HG03066 (cell line): ENCODE data around the gene SMIM44.

Experiments
- ATAC-seq: cut with Tn5 transposase; IDR thresholded peaks from one replicate; pipeline ENCODE4 v1.9.1; 2021; ENCODE audit warnings: low read depth; ENCODE audit not compliant: unreplicated experiment

The SMIM44 gene

DNA sequence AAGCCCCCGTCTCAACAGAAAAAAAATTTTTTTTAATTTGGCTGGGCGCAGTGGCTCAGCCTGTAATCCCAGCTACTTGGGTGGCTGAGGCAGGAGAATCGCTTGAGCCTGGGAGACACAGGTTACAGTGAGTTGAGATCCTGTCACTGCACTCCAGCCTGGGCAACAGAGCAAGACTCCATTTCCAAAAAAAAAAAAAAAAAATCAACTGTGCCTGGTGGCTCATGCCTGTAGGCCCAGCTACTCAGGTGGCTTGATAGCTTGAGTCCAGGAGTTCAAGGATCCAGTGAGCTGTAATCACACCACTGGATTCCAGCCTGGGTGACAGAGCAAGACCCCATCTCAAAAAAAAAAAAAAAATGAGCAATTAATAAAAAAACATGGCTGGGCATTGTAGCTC is 18.5 kb upstream of the SMIM44 start:
- ATAC-seq = no peak

GRCh38 chr19:3500429-3501101 is 17.3 kb upstream of the SMIM44 start, which contains the start of gene DOHH:
TSS of gene DOHH (minus strand) at chr19:3500674. CDS start at chr19:3496814, 3,860 bp downstream.
- peak; percentile 83 for ATAC-seq

DNA sequence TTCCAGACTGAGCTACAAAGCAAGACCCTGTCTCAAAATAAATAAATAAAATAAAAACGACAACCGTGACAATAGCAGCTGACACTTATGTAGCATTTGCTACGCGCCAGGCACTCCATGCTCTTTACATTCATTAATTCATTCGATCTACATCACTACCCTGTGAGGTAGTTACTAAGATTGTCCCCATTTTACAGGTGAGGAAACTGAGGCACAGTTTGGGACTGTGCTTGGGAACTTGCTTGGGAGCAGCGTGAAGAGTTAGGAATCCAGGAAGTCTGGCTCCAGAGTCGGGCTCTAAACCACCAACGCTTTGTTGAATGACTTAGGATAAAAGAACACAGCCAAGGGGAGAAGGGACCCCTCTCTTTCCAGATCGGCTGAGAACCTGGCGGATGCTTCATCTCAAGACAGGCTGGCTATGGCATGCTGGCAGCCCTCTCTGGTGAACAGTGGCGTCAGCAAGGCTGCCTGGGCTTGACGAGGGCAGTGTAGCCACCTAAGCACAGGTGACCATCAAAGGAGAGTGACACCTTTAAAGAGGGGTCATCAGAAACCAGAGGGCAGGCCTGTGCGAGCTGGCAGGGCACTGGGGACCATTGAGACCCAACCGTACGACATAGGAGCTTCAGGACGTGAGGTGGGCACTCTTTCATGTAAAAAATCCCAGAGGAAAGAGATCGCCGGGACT is 16.6 kb upstream of the SMIM44 start:
- no peak for ATAC-seq

DNA sequence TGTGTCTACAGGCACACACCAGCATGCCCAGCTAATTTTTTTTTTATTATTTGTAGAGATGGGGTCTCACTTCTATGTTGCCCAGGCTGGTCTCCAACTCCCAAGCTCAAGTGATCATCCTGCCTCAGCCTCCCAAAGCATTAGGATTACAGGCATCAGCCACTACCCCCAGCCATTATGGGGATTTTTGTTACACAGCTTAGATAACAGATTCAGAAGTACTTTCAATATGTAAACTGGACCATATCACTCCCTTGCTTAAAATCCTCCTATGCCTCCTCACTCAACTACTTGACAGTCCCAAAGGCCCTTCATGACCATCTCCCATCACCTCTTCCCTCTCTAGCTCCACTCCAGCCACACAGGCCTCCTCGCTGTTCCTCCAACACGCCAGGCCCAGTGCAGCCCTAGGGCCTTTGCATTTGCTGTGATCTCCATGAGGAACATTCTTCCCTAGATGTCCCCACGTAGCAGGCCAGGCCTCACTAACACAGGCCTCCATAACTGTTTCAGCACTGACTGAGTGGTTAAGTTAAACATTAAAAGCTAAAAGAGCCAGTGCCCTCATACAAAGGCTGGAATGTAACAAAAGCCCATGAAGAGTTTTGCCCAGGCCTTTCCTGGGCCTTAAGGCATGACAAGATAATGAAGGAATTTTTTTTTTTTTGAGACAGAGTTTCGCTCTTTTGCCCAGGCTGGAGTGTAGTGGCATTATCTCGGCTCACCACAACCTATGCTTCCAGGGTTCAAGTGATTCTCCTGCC is 14.7 kb upstream of the SMIM44 start:
- ATAC-seq = no peak

DNA sequence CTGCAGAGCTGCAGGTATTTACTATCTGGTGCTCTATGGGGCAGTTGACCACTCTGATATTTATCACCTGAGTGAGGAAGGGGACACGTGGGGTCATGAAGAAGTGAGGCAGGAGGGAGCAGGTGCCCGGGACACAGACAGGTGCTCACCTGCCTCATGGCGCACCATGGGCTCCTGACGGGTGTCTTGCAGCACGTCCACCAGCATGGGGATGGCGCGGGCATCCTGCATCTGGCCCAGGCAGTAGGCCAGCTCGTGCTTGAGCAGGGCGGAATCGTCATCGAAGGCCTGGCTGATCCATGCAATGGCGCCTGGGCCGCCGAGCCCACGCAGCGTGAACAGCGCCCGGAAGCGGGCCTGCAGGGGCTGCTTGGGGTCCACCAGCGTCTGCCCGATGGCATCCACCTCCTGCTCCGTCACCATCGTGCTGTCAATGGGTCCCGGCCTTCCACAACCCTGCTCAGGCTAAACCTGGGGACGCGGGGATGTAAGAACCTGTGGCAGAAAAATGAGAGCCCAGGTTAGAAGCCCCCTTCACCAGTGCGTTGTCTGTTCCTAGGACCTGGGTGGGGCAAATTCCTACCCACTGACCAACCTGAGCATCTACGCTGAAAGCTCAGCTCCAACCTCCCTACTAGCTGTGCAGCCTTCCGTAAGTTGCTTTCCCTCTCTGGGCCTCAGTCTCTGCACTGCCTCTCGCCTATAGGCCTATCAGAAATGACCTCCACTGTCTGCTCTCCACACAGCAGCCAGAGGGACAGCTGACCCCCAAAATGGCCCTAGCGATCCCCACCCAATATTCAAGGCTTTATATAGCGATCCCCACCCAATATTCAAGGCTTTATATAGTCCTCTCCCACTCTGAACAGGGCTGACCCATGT is 13.4 kb upstream of the SMIM44 start:
- no peak for ATAC-seq

DNA sequence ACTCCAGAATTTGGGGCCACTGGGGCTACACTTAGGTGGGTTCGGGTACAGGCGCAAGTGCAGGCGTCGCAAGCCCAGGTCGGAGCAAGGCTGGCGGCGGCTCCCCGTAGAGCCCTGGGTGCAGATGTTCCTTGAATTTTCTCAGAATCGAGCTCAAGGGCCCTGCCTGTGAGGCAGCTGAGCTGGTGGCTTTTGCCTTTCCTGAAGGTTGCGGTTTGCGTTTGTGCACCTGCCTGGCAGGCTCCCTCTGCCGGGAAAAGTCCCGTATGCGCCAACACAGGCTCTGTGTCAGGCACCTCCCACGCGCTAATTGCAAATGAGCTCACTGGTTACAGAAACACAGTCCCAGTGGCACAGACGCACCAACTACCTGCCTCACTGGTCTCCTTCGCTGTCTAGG is 11.3 kb upstream of the SMIM44 start:
- no peak for ATAC-seq

DNA sequence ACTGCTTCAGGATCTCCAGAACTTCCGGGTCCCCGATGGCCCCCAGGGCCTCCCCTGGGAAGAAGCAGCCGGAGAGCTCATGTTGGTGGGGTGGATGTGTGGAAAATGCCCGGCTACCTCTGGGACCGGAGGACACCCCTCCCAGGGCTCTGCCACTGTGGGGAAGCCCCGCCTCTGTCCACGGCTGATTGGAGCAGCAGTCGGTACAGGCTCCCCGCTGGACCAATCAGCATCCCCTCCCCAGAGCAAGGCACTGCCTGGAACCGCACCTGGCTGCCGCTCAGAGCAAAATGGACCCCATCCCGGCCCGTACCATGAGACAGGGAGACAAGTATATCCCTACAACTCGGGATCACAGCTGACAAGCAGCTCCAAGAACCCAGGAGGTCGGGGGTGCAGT is 10.8 kb upstream of the SMIM44 start:
- ATAC-seq = no peak

DNA sequence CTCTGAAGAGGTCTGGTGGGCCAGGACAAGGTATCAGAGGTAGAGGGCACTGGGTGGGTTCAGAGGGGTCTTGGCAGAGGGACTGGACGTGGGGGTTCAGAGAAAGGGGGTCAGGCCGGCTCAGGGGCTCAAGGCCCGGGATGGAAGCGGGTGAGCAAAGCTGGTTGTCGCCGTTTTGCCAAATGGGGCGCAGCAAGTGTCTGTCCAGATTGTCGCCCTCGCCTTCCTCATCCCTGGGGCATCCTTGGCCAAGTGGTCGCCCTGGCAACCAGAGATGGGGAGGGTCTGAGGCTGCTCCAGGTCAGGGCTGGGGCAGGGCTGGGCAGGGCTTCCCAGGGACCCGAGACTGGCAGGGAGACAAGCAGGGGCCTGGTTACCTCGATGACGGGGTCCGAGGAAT is 10.4 kb upstream of the SMIM44 start:
- no peak for ATAC-seq

- no peak for ATAC-seq
Measured at GRCh38 chr19:3492919-3493318, 9.7 kb upstream of the SMIM44 start.

DNA sequence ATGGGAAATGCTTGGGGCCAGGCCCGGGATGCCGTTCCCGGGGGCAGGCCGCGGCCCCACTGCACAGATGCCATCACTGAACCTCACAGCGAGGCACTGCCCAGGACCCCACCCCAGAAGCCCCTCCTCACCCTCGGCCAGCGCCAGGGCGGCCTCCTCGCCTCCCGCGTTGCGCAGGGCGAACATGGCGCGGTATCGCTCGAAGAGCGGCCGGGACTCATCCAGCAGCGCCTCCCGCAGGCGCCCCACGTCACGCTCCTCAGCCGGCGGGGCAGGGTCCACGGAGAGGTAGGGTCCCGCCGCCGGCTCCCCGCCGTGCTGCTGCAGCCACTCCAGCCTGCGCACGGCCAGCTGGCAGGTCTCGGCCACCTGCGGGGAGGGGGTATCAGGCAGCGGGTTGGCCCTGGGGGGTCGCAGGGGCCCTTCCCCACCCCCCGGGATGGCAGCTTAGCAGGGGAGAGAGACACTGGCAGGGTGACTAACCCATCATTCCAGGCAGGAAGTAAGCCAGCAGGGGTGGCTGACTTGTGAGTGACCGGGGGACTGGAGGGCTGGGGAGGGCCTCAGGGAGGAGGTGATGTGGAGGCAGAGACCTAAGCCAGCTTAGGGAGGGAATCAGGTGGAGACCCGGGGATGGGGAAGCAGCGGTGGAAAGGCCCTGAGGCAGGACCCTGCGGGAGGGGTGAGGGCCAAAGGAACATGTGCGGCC is 9.0 kb upstream of the SMIM44 start:
- no peak for ATAC-seq

GRCh38 chr19:3491396-3492119 is 8.3 kb upstream of the SMIM44 start:
- ATAC-seq = no peak

GRCh38 chr19:3482507-3483225 is 575 bp downstream of the SMIM44 start:
- ATAC-seq = no peak

GRCh38 chr19:3481241-3482090 is 1.8 kb downstream of the SMIM44 start:
- no peak for ATAC-seq

- ATAC-seq = no peak
Measured at GRCh38 chr19:3480383-3481091, 2.7 kb downstream of the SMIM44 start, which contains the start of gene SMIM24. TSS of gene SMIM24 (minus strand) at chr19:3480525. CDS start at chr19:3480463, 62 bp downstream.

- ATAC-seq = no peak
Measured at GRCh38 chr19:3479834-3480215, 3.4 kb downstream of the SMIM44 start.

DNA sequence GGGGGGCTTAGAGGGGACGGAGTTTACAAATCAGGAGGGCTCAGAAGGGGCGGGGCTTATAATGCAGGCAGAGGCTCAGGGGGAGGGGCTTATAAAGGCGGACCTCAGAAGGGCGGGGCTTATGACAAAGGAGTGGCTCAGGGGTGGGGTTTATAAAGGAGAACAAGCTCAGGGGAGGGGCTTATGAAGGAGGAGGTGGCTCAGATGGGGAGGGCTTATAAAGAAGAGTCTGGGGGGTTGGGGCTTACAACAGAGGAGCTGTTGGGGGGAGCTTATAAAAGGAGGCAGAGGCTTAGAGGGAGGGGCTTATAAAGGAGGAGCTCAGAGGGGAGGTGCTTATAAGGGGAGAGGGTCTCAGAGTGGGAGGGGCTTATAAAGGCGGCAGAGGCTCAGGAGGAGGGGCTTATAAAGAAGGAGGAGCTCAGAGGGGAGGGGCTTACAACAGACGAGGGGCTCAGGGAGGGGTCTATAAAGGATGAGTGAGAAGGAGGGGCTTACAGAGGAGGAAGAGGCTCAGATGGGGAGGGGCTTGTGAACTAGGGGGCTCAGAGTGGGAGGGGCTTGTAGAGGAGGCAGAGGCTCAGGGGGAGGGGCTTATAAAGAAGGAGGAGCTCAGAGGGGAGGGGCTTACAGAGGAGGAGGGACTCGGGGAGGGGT is 3.9 kb downstream of the SMIM44 start:
- no peak for ATAC-seq
